HG02852 (cell line): Measurements from ENCODE around the gene ZNF217.
"Not testable (repeated sequence)": the region's sequence is repeated elsewhere in the genome, so short reads cannot be mapped to it uniquely, and the experiment has no call there.

Experiments used
- ATAC-seq: cut with Tn5 transposase; IDR thresholded peaks from one replicate; pipeline ENCODE4 v1.9.1; 2021; ENCODE audit warnings: mild to moderate bottlenecking, moderate library complexity; ENCODE audit not compliant: unreplicated experiment

Gene ZNF217

GRCh38 chr20:53534037-53534436 is 59.6 kb downstream of the ZNF217 start:
- ATAC-seq = no peak

- no peak for ATAC-seq
These were observed 60.1 kb downstream of the ZNF217 start for GRCh38 chr20:53533500-53533899.

GRCh38 chr20:53532654-53533312 is 60.9 kb downstream of the ZNF217 start:
- not testable (repeated sequence) for ATAC-seq

- ATAC-seq = no peak
These were observed 63.2 kb downstream of the ZNF217 start for GRCh38 chr20:53530440-53530839.

GRCh38 chr20:53529658-53530057 is 64.0 kb downstream of the ZNF217 start:
- ATAC-seq = no peak

GRCh38 chr20:53527196-53527595 is 66.4 kb downstream of the ZNF217 start:
- ATAC-seq = no peak

GRCh38 chr20:53524589-53525312 is 68.9 kb downstream of the ZNF217 start:
- ATAC-seq = no peak

- ATAC-seq = not testable (repeated sequence)
These were observed 70.0 kb downstream of the ZNF217 start for GRCh38 chr20:53523615-53524014.

- ATAC-seq = no peak
These were observed 70.9 kb downstream of the ZNF217 start for GRCh38 chr20:53522696-53523095.

GRCh38 chr20:53522026-53522425 is 71.6 kb downstream of the ZNF217 start:
- no peak for ATAC-seq

- not testable (repeated sequence) for ATAC-seq
These were observed 72.2 kb downstream of the ZNF217 start for GRCh38 chr20:53521421-53521820.

- no peak for ATAC-seq
These were observed 76.5 kb downstream of the ZNF217 start for GRCh38 chr20:53517146-53517545.
